CD14-positive monocyte (primary cell): ENCODE data around the gene CR1L. TPM values are rescaled to one million over a fixed set of nuclear protein-coding genes. Genes with fewer than 3 reads are reported as not detected.

Experiments used
- DNase-seq, 3 donors: peaks; one replicate each; pipeline ENCODE4 v3.0.0-alpha.2; 2011 to 2022
- H2AFZ ChIP-seq: 2 replicates; pipeline ENCODE4 v1.6.0; 2012; ENCODE audit warnings: mild to moderate bottlenecking, low read depth, low read length, inconsistent platforms; ENCODE audit not compliant: insufficient read depth, poor library complexity, severe bottlenecking
- H3K27ac ChIP-seq, 2 donors: 1 replicate in 1 of 2; 2 replicates in 1 of 2; pipeline ENCODE4 v1.5.1; 2012 to 2013; ENCODE audit warnings: low read length in 2 of 2, control low read depth in 1 of 2, inconsistent platforms in 1 of 2, low read depth in 1 of 2, mild to moderate bottlenecking in 1 of 2
- H3K27me3 ChIP-seq, 2 donors: one replicate each; pipeline versions ENCODE4 v1.6.0 to v1.6.1; 2011 to 2013; ENCODE audit warnings: low read length in 2 of 2; ENCODE audit not compliant: control insufficient read depth in 2 of 2, insufficient read depth in 2 of 2
- H3K36me3 ChIP-seq, 2 donors: replicated peaks in 1 of 2; 1 replicate in 1 of 2; 2 replicates in 1 of 2; pipeline versions ENCODE4 v1.5.1 to v1.6.1; 2012 to 2013; ENCODE audit warnings: low read length in 2 of 2, control low read depth in 1 of 2, inconsistent platforms in 1 of 2, mild to moderate bottlenecking in 1 of 2; ENCODE audit not compliant: insufficient read depth in 2 of 2, control insufficient read depth in 1 of 2
- H3K4me1 ChIP-seq, 2 donors: 1 replicate in 1 of 2; 2 replicates in 1 of 2; pipeline versions ENCODE4 v1.5.1 to v1.6.1; 2012 to 2013; ENCODE audit warnings: low read length in 2 of 2, control low read depth in 1 of 2, inconsistent platforms in 1 of 2, mild to moderate bottlenecking in 1 of 2, moderate library complexity in 1 of 2; ENCODE audit not compliant: insufficient read depth in 2 of 2, control insufficient read depth in 1 of 2
- H3K4me2 ChIP-seq: replicated peaks from 2 replicates; pipeline ENCODE3; 2012; ENCODE audit warnings: low read length, moderate library complexity, mild to moderate bottlenecking; ENCODE audit not compliant: poor library complexity, severe bottlenecking; ENCODE audit errors: extremely low read depth
- H3K4me3 ChIP-seq, 3 experiments: fragments of 200-600 bp in 1 of 3; sonication (generic) in 1 of 3; replicated peaks in 1 of 3; 1 replicate in 2 of 3; 2 replicates in 1 of 3; pipeline ENCODE4 v1.5.1; 2011 to 2013; ENCODE audit warnings: low read length in 3 of 3, mild to moderate bottlenecking in 3 of 3, control low read depth in 2 of 3, low read depth in 2 of 3, inconsistent platforms in 1 of 3, moderate library complexity in 1 of 3
- H3K79me2 ChIP-seq: 2 replicates; pipeline ENCODE4 v1.6.0; 2012; ENCODE audit warnings: mild to moderate bottlenecking, control low read depth, inconsistent platforms, low read length, moderate library complexity; ENCODE audit not compliant: insufficient read depth
- H3K9ac ChIP-seq: 2 replicates; pipeline ENCODE4 v1.6.0; 2017; ENCODE audit warnings: low read length, mild to moderate bottlenecking; ENCODE audit not compliant: insufficient read depth, poor library complexity, severe bottlenecking
- H3K9me3 ChIP-seq, 2 donors: replicated peaks in 1 of 2; 1 replicate in 1 of 2; 2 replicates in 1 of 2; pipeline versions ENCODE4 v1.5.1 to v1.6.1; 2012 to 2013; ENCODE audit warnings: low read length in 2 of 2, control low read depth in 1 of 2; ENCODE audit not compliant: control insufficient read depth in 1 of 2, insufficient read depth in 1 of 2
- H4K20me1 ChIP-seq: 2 replicates; pipeline ENCODE4 v1.6.0; 2012; ENCODE audit warnings: mild to moderate bottlenecking, low read length, control low read depth, moderate library complexity; ENCODE audit not compliant: insufficient read depth
- H3K27ac Mint-ChIP-seq, 7 donors: one replicate each; pipeline ENCODE4 v1.8.0; 2020; ENCODE audit warnings: mild to moderate bottlenecking in 7 of 7, mixed read lengths in 7 of 7, moderate library complexity in 6 of 7, inconsistent platforms in 2 of 7
- H3K27me3 Mint-ChIP-seq, 3 donors: one replicate each; pipeline ENCODE4 v1.8.0; 2021 to 2022; ENCODE audit warnings: low read depth in 3 of 3, mild to moderate bottlenecking in 3 of 3, mixed read lengths in 3 of 3, moderate library complexity in 3 of 3, inconsistent platforms in 1 of 3
- H3K36me3 Mint-ChIP-seq, 2 donors: one replicate each; pipeline ENCODE4 v1.8.0; 2020; ENCODE audit warnings: mixed read lengths in 2 of 2, inconsistent platforms in 1 of 2, mild to moderate bottlenecking in 1 of 2
- H3K4me1 Mint-ChIP-seq: one replicate; pipeline ENCODE4 v1.8.0; 2020; ENCODE audit warnings: mild to moderate bottlenecking, mixed read lengths
- H3K4me3 Mint-ChIP-seq, 2 donors: one replicate each; pipeline ENCODE4 v1.8.0; 2020; ENCODE audit warnings: mild to moderate bottlenecking in 2 of 2, mixed read lengths in 2 of 2, moderate library complexity in 1 of 2
- H3K9me3 Mint-ChIP-seq, 7 donors: one replicate each; pipeline ENCODE4 v1.8.0; 2020 to 2022; ENCODE audit warnings: mixed read lengths in 7 of 7, mild to moderate bottlenecking in 6 of 7, moderate library complexity in 6 of 7, inconsistent platforms in 2 of 7
- CTCF ChIP-seq: fragments of 200-600 bp; IDR thresholded peaks from one replicate; pipeline ENCODE4 v1.8.0; 2022; ENCODE audit warnings: antibody characterized with exemption, mild to moderate bottlenecking
- WGBS: methylation state at CpG from one replicate; pipeline ENCODE4 v1.1.5; 2013; ENCODE audit warnings: missing lambda C conversion rate; ENCODE audit not compliant: insufficient coverage; 5-methylcytosine and 5-hydroxymethylcytosine counted together
- intact Hi-C, 2 donors: fragments of 100-400 bp; cut with micrococcal nuclease; formaldehyde crosslinking; loops; one replicate each; pipeline versions ENCODE4 v1.15.0 to v1.15.1; 2023
- polyA plus RNA-seq, 3 donors: library from polyadenylated mRNA; depleted of rRNA in 1 of 3; unstranded in 2 of 3; stranded (reverse) in 1 of 3; fragments of 300-500 nt in 2 of 3; fragments of >200 nt in 1 of 3; fragmentation: Illumina TruSeq in 2 of 3; gene quantifications; 1 replicate in 2 of 3; 2 replicates in 1 of 3; pipeline ENCODE4 v1.2.3, GENCODE V29; 2012 to 2021

The CR1L gene
- polyA plus RNA-seq, 3 donors = 0.49 TPM; not detected in 2

DNA sequence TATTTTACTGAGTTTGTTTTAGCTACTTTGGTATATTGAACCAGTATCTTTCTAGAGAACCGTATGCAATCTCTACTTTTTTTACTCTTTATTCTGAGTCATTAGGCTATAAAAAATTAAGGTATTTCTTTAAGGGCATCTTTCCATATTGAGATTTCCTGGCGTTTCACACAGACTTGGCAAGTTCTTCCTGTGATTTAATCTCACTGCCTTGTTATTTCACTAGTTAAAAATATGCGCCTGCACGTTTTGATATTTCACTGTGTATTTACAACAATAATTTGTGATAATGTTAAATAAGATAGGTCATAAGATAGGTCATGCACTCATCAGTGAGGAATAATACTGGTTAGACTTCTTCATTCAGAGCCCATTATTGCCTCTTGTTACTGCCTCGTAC, 16.2 kb upstream of the CR1L start:
- Histone ChIP-seq H4K20me1 (no peaks in the 10 kb centered on the region), H3K4me2 (no peak overlapping the region), H3K9ac (no peak overlapping the region), H3K27me3 (no peaks in the 10 kb centered on the region), H3K79me2 (no peaks in the 10 kb centered on the region), H3K27ac (no peak overlapping the region), H3K4me3 (no peak overlapping the region), H3K36me3 (peaks cover 2 to 84% of the 10 kb centered on the region in 2 donors), H2AFZ (no peak overlapping the region), H3K4me1 (no peaks in the 10 kb centered on the region), H3K9me3 (peaks cover 0 to 7% of the 10 kb centered on the region in 2 donors)
- TF ChIP-seq CTCF = no peak
- peaks cover 0 to 6% (median 1%) of the 10 kb centered on the region in 3 donors for H3K27me3 Mint-ChIP-seq
- H3K4me1 Mint-ChIP-seq = no peaks in the 10 kb centered on the region
- peaks cover 4 to 7% (median 5%) of the 10 kb centered on the region in 7 donors for H3K9me3 Mint-ChIP-seq
- peaks cover 80 to 84% of the 10 kb centered on the region in 2 donors for H3K36me3 Mint-ChIP-seq
- DNase-seq = no peak
- H3K4me3 Mint-ChIP-seq = no peak overlapping the region
- intact Hi-C loops = no loop called here
- no peak overlapping the region for H3K27ac Mint-ChIP-seq
- no CpG with 5 or more reads among the region's 5 CpGs for WGBS

DNA sequence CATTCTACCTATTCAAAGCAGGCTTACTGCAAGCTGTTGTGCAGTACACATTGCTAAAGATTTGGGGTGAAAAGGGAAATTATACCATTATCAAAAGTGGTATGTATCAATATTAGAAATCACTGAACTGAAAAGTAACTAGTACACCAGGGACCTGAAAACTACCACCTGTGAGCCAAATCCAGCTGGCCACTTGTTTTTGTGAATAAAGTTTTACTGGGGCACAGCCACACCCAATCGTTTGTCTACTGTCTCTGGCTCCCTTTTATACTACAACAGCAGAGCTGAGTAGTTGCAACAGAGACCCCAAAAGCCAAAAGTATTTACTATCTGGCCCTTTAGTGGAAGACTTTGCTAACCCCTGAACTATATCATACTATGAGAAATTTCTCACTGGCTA, 13.8 kb upstream of the CR1L start:
- H3K36me3 Mint-ChIP-seq = peaks cover 83 to 87% of the 10 kb centered on the region in 2 donors
- WGBS = no CpG with 5 or more reads among the region's 1 CpG
- H3K4me1 ChIP-seq = no peaks in the 10 kb centered on the region

More for the DNA sequence above, 13.8 kb upstream of the CR1L start:
- Histone ChIP-seq H3K27ac (no peak overlapping the region), H3K79me2 (no peaks in the 10 kb centered on the region), H3K36me3 (peaks cover 2 to 83% of the 10 kb centered on the region in 2 donors), H4K20me1 (no peaks in the 10 kb centered on the region), H2AFZ (no peak overlapping the region), H3K9me3 (no peaks in the 10 kb centered on the region), H3K9ac (no peak overlapping the region), H3K4me2 (no peak overlapping the region), H3K4me3 (no peak overlapping the region), H3K27me3 (no peaks in the 10 kb centered on the region)
- H3K27ac Mint-ChIP-seq = no peak overlapping the region
- peaks cover 5% of the 10 kb centered on the region for H3K4me1 Mint-ChIP-seq
- TF ChIP-seq CTCF = no peak
- no peak overlapping the region for H3K4me3 Mint-ChIP-seq
- H3K27me3 Mint-ChIP-seq = peaks cover 1 to 9% (median 2%) of the 10 kb centered on the region in 3 donors
- intact Hi-C loops = no loop called here
- no peak for DNase-seq
- peaks cover 0 to 3% (median 0%) of the 10 kb centered on the region in 7 donors for H3K9me3 Mint-ChIP-seq
